OCI-LY7 (cell line): ENCODE data around the gene COPRS. TPM values are rescaled to one million over a fixed set of nuclear protein-coding genes. Genes with fewer than 3 reads are reported as not detected.
"Not testable (repeated sequence)": the region's sequence is repeated elsewhere in the genome, so short reads cannot be mapped to it uniquely, and the experiment has no call there.

Experiments
- BruUV-seq: library from RNA; stranded (reverse); fragments of 400-500 nt; replicated peaks from 2 replicates; lab custom pipeline; 2021; lab: Mats Ljungman, UMichigan
- CTCF ChIA-PET: fragments of 300-600 bp; sonication (Branson Sonifier 250); formaldehyde crosslinking; loops from one replicate; lab custom pipeline; 2022; ENCODE audit warnings: antibody characterized with exemption; ENCODE audit not compliant: unreplicated experiment; lab: Charles Lee
- POLR2A ChIA-PET: fragments of 300-600 bp; sonication (Branson Sonifier 250); formaldehyde crosslinking; loops from one replicate; lab custom pipeline; 2022; ENCODE audit warnings: antibody characterized with exemption; lab: Charles Lee
- DNase-seq: peaks from one replicate; pipeline ENCODE4 v3.0.0-alpha.2; 2015; ENCODE audit warnings: low spot score
- H2AFZ ChIP-seq: fragments of 200-600 bp; sonication (generic), shearing (Covaris generic); 2 replicates; pipeline ENCODE4 v1.6.1; 2014; ENCODE audit warnings: mild to moderate bottlenecking, antibody characterized with exemption, low read length, moderate library complexity
- H3K27ac ChIP-seq: fragments of 200-600 bp; sonication (generic); 2 replicates; pipeline ENCODE4 v1.5.1; 2014; ENCODE audit warnings: mixed run types, low read depth, mild to moderate bottlenecking, moderate library complexity, low read length, inconsistent platforms; ENCODE audit not compliant: poor library complexity, severe bottlenecking
- H3K36me3 ChIP-seq: fragments of 200-600 bp; sonication (generic); 2 replicates; pipeline ENCODE4 v1.6.1; 2014; ENCODE audit warnings: mild to moderate bottlenecking, antibody characterized with exemption, low read length, moderate library complexity, mixed read lengths; ENCODE audit not compliant: insufficient read depth
- H3K4me1 ChIP-seq: fragments of 200-600 bp; sonication (generic); 2 replicates; pipeline ENCODE4 v1.5.1; 2014; ENCODE audit warnings: mild to moderate bottlenecking, low read length; ENCODE audit not compliant: insufficient read depth, poor library complexity, severe bottlenecking
- H3K4me2 ChIP-seq: fragments of 200-600 bp; sonication (generic); 2 replicates; pipeline ENCODE4 v1.6.1; 2014; ENCODE audit warnings: mild to moderate bottlenecking, low read length
- H3K4me3 ChIP-seq: fragments of 200-600 bp; sonication (generic); 2 replicates; pipeline ENCODE4 v1.5.1; 2014; ENCODE audit warnings: mild to moderate bottlenecking, low read depth, low read length; ENCODE audit not compliant: poor library complexity, severe bottlenecking
- H3K79me2 ChIP-seq: fragments of 200-600 bp; sonication (generic); 2 replicates; pipeline ENCODE4 v1.6.1; 2016; ENCODE audit warnings: low read depth, mild to moderate bottlenecking, low read length, moderate library complexity, mixed read lengths; ENCODE audit not compliant: insufficient read depth
- H3K9me2 ChIP-seq: fragments of 200-600 bp; sonication (generic); 2 replicates; pipeline ENCODE4 v1.6.1; 2016; ENCODE audit warnings: mild to moderate bottlenecking, low read length, mixed read lengths; ENCODE audit not compliant: insufficient read depth
- H3K9me3 ChIP-seq: fragments of 200-600 bp; sonication (generic); 2 replicates; pipeline ENCODE4 v1.6.1; 2014; ENCODE audit warnings: mild to moderate bottlenecking, mixed run types, low read length, mixed read lengths
- H4K20me1 ChIP-seq: fragments of 200-600 bp; sonication (generic); 2 replicates; pipeline ENCODE4 v1.6.1; 2014; ENCODE audit warnings: mild to moderate bottlenecking, antibody characterized with exemption, low read length, moderate library complexity, mixed read lengths; ENCODE audit not compliant: insufficient read depth
- EZH2phosphoT487 ChIP-seq: fragments of 200-600 bp; sonication (generic); IDR thresholded peaks from 2 replicates; pipeline ENCODE4 v1.6.1; 2018; ENCODE audit warnings: low read depth, borderline replicate concordance, mild to moderate bottlenecking, mixed run types, antibody characterized with exemption, low read length, moderate library complexity, mixed read lengths
- intact Hi-C: fragments of 100-400 bp; cut with micrococcal nuclease; formaldehyde crosslinking; loops from one replicate; pipeline ENCODE4 v1.10.0; 2022; ENCODE audit not compliant: unreplicated experiment
- total RNA-seq, 2 experiments: library from RNA; depleted of rRNA in 1 of 2; stranded (reverse); fragments of >200 nt in 1 of 2; shearing (Covaris generic) in 1 of 2; gene quantifications; 2 replicates each; pipeline ENCODE4 v1.2.3, GENCODE V29; 2014 to 2022
- TF ChIP-seq, protein P1 (sequence below): fragments of 200-600 bp; sonication (generic); conservative IDR thresholded peaks from 2 replicates; pipeline ENCODE4 v1.5.1; 2014; ENCODE audit warnings: mild to moderate bottlenecking, antibody characterized with exemption, low read length, moderate library complexity, mixed read lengths

COPRS gene
- total RNA-seq, 2 experiments from 2014 or later, result 32.7 to 50.7 TPM

DNA sequence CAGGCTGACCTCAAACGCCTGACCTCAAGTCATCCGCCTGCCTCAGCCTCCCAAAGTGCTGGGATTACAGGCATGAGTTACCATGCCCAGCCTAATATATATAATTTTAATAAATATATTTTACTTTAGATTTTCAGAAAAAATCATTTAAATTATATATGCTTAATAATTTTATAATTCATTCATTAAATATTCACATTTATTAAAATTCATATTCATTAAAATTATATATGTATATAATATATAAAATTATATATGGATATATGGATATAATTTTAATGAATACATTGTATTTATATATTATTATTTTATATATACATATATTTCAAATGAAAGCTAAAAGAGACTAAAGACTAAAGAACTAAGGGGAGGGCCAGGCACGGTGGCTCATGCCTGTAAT lies 29.4 kb downstream of the COPRS start:
- Histone ChIP-seq H3K79me2 (no peaks in the 10 kb centered on the region), H3K27ac (no peak overlapping the region), H2AFZ (no peak overlapping the region), H3K9me3 (no peaks in the 10 kb centered on the region), H3K9me2 (no peaks in the 10 kb centered on the region), H3K4me2 (no peak overlapping the region), H3K4me1 (no peaks in the 10 kb centered on the region), H4K20me1 (no peaks in the 10 kb centered on the region), H3K4me3 (no peak overlapping the region), H3K36me3 (no peaks in the 10 kb centered on the region)
- POLR2A ChIA-PET, result interaction anchor here (0.6 kb wide), 1 partner anchor 30 kb away, joined by 3 read pairs; the partner anchor contains the start of gene COPRS
- no peak for DNase-seq
- CTCF ChIA-PET, result no interaction called here
- BruUV-seq, result no TSS peak
- intact Hi-C loops, result no loop called here
- no peak for TF ChIP-seq EZH2phosphoT487
- TF ChIP-seq, protein P1, sequence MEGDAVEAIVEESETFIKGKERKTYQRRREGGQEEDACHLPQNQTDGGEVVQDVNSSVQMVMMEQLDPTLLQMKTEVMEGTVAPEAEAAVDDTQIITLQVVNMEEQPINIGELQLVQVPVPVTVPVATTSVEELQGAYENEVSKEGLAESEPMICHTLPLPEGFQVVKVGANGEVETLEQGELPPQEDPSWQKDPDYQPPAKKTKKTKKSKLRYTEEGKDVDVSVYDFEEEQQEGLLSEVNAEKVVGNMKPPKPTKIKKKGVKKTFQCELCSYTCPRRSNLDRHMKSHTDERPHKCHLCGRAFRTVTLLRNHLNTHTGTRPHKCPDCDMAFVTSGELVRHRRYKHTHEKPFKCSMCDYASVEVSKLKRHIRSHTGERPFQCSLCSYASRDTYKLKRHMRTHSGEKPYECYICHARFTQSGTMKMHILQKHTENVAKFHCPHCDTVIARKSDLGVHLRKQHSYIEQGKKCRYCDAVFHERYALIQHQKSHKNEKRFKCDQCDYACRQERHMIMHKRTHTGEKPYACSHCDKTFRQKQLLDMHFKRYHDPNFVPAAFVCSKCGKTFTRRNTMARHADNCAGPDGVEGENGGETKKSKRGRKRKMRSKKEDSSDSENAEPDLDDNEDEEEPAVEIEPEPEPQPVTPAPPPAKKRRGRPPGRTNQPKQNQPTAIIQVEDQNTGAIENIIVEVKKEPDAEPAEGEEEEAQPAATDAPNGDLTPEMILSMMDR, result no peak

DNA sequence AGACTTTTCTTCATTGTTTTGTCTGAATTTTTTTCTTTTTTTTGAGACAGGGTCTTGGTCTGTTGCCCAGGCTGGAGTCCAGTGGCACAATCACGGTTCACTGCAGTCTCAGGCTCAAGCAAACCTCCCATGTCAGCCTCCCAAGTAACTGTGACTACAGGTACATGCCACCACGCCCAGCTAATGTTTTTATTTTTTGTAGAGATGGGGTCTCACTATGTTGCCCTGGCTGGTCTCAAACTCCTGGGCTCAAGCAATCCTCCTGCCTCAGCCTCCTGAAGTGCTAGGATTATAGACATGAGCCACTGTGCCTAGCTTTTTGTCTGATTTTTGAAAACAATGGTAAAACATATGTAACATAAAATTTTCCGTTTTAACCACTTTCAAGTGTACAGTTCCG lies 30.1 kb downstream of the COPRS start:
- POLR2A ChIA-PET, result interaction anchor here (0.6 kb wide), 1 partner anchor 128 kb away, joined by 4 read pairs; no protein-coding TSS in a partner anchor
- H3K36me3 ChIP-seq, CTCF ChIA-PET, intact Hi-C loops, H3K4me2 ChIP-seq, H3K9me3 ChIP-seq, H3K4me3 ChIP-seq, H3K9me2 ChIP-seq, DNase-seq, H3K79me2 ChIP-seq, H3K27ac ChIP-seq, H3K4me1 ChIP-seq, H2AFZ ChIP-seq, H4K20me1 ChIP-seq, BruUV-seq: not testable (repeated sequence)

DNA sequence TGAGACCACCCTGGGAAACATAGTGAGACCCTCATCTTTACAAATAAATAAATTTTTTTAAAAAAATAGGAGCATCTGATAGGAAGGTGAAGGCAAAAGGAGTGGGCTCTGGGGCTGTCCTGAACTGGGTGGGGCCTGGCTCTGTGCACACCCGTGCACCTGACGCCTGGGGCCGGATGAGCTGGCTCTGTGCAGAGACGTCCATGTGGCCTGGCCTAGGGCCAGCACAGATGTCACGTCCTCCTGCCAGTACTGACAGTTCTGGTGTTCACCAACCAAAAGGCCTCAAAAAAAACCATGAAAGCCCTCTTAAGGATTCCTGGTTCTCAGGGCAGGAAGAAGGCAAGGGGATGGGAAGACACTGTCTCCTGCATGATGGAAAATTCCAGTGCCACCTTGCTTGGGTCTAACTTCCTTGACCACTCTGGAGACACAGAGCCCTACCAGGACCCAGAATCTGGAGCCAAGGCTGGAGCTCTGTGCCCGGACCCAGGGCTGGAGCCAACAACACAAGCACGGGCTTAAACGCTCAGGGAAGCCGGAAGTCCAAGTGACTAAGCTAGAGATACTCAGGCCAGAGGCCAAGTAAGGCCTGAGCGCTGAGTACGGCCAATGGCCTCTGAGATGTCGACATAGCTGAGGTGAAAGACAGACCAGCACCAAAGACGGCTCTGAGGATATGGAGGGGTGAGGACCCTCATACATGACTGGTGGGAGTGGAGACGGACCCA lies 32.9 kb downstream of the COPRS start:
- Histone ChIP-seq H3K4me1 (no peaks in the 10 kb centered on the region), H3K79me2 (no peaks in the 10 kb centered on the region), H3K36me3 (no peaks in the 10 kb centered on the region), H4K20me1 (no peaks in the 10 kb centered on the region), H3K9me3 (no peaks in the 10 kb centered on the region), H3K4me2 (no peak overlapping the region), H3K27ac (no peak overlapping the region), H3K9me2 (no peaks in the 10 kb centered on the region), H2AFZ (no peak overlapping the region), H3K4me3 (no peak overlapping the region)
- intact Hi-C loops, result no loop called here
- ChIA-PET CTCF (interaction anchor here (1.0 kb wide), 1 partner anchor 47 kb away, joined by 3 read pairs; no protein-coding TSS in a partner anchor), POLR2A (no interaction called here)
- TF ChIP-seq, protein P1, result no peak
- TF ChIP-seq EZH2phosphoT487, result no peak
- no peak for DNase-seq
- BruUV-seq, result no TSS peak
